A673 (cell line): ENCODE data around the gene PLEKHG3. TPM values are rescaled to one million over a fixed set of nuclear protein-coding genes. Genes with fewer than 3 reads are reported as not detected.

Experiments
- BruUV-seq: library from RNA; stranded (reverse); fragments of 400-500 nt; replicated peaks from 2 replicates; lab custom pipeline; 2021; lab: Mats Ljungman, UMichigan
- CTCF ChIA-PET: fragments of 300-600 bp; sonication (Branson Sonifier 250); formaldehyde crosslinking; loops from one replicate; lab custom pipeline; 2022; ENCODE audit warnings: antibody characterized with exemption; lab: Charles Lee
- POLR2A ChIA-PET: fragments of 300-600 bp; sonication (Branson Sonifier 250); formaldehyde crosslinking; loops from one replicate; lab custom pipeline; 2022; ENCODE audit warnings: antibody characterized with exemption; ENCODE audit not compliant: low non-redundant PET; lab: Charles Lee
- DNase-seq: peaks from one replicate; pipeline ENCODE4 v3.0.0-alpha.2; 2015; ENCODE audit warnings: low spot score
- H3K27ac ChIP-seq: fragments of 200-600 bp; sonication (generic); 2 replicates; pipeline ENCODE4 v1.5.1; 2016; ENCODE audit warnings: mixed run types, low read depth, mild to moderate bottlenecking, mixed read lengths, antibody characterized with exemption, low read length; ENCODE audit not compliant: poor library complexity, severe bottlenecking
- H3K27me3 ChIP-seq: fragments of 200-600 bp; sonication (generic); replicated peaks from 2 replicates; pipeline ENCODE4 v1.6.1; 2017; ENCODE audit warnings: mixed run types, low read depth, mild to moderate bottlenecking, mixed read lengths, antibody characterized with exemption, low read length; ENCODE audit not compliant: insufficient read depth, poor library complexity
- H3K36me3 ChIP-seq: fragments of 200-600 bp; sonication (generic); 2 replicates; pipeline ENCODE4 v1.6.1; 2016; ENCODE audit warnings: mixed run types, mild to moderate bottlenecking, mixed read lengths, antibody characterized with exemption, low read length; ENCODE audit not compliant: insufficient read depth, poor library complexity, severe bottlenecking
- H3K4me1 ChIP-seq: fragments of 200-600 bp; sonication (generic); 2 replicates; pipeline ENCODE4 v1.6.1; 2017; ENCODE audit warnings: mixed run types, mild to moderate bottlenecking, mixed read lengths, antibody characterized with exemption, low read length; ENCODE audit not compliant: insufficient read depth, poor library complexity, severe bottlenecking
- H3K4me3 ChIP-seq: fragments of 200-600 bp; sonication (generic); 2 replicates; pipeline ENCODE4 v1.5.1; 2016; ENCODE audit warnings: low read depth, mixed run types, mild to moderate bottlenecking, mixed read lengths, low read length; ENCODE audit not compliant: poor library complexity, severe bottlenecking
- H3K9me3 ChIP-seq: fragments of 200-600 bp; sonication (generic); 2 replicates; pipeline ENCODE4 v1.6.1; 2016; ENCODE audit warnings: mixed run types, low read depth, mild to moderate bottlenecking, mixed read lengths, antibody characterized with exemption, low read length; ENCODE audit not compliant: poor library complexity, severe bottlenecking
- EZH2 ChIP-seq: fragments of 200-600 bp; sonication (generic); IDR thresholded peaks from 2 replicates; pipeline ENCODE4 v1.6.1; 2017; ENCODE audit warnings: borderline replicate concordance, low read depth, mild to moderate bottlenecking, mixed read lengths, antibody characterized with exemption, low read length; ENCODE audit not compliant: poor library complexity, severe bottlenecking
- intact Hi-C: fragments of 100-400 bp; cut with micrococcal nuclease; formaldehyde crosslinking; loops from one replicate; pipeline ENCODE4 v1.10.0; 2022; ENCODE audit not compliant: unreplicated experiment
- total RNA-seq: library from RNA; stranded (reverse); gene quantifications from 2 replicates; pipeline ENCODE4 v1.2.3, GENCODE V29; 2021
- TF ChIP-seq, protein P1 (sequence below): fragments of 300-800, 200-600 bp; sonication (generic); conservative IDR thresholded peaks from 2 replicates; pipeline ENCODE4 v1.5.1; 2017; ENCODE audit warnings: low read depth, mild to moderate bottlenecking, antibody characterized with exemption, low read length, moderate library complexity, mixed read lengths

Gene PLEKHG3
- total RNA-seq, 1 experiment from 2014 or later = 29.6 TPM

DNA sequence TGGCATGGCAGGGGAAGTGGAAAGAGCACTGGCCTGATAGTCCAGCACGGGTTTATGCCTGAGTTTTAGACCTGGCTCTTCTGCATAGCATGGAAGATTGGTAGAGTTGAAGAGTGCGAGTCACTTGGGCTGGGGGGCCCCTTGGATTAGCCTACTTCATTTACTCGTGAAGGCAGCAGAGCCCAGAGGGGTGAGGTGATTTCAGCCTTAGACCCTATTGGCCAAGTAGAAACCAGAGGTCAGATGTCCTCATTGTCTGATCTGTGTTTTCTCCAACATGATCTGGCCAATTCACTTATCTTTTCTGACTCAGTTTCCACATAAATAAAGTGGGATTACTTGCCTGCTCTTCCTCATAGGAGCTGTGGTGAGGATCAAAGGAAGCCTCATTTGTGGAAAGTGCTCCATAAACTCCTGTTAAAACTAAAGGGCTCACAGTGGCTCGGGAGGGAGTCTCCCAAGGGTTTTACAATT lies 1.9 kb downstream of the PLEKHG3 start:
- Histone ChIP-seq H3K27ac (no peak overlapping the region), H3K27me3 (no peaks in the 10 kb centered on the region), H3K36me3 (no peaks in the 10 kb centered on the region), H3K4me1 (peaks cover 18% of the 10 kb centered on the region), H3K9me3 (no peaks in the 10 kb centered on the region), H3K4me3 (peak overlapping the region; percentile 70)
- TF ChIP-seq, protein P1, sequence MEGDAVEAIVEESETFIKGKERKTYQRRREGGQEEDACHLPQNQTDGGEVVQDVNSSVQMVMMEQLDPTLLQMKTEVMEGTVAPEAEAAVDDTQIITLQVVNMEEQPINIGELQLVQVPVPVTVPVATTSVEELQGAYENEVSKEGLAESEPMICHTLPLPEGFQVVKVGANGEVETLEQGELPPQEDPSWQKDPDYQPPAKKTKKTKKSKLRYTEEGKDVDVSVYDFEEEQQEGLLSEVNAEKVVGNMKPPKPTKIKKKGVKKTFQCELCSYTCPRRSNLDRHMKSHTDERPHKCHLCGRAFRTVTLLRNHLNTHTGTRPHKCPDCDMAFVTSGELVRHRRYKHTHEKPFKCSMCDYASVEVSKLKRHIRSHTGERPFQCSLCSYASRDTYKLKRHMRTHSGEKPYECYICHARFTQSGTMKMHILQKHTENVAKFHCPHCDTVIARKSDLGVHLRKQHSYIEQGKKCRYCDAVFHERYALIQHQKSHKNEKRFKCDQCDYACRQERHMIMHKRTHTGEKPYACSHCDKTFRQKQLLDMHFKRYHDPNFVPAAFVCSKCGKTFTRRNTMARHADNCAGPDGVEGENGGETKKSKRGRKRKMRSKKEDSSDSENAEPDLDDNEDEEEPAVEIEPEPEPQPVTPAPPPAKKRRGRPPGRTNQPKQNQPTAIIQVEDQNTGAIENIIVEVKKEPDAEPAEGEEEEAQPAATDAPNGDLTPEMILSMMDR = no peak
- no peak for TF ChIP-seq EZH2
- intact Hi-C loops = no loop called here
- ChIA-PET CTCF (no interaction called here), POLR2A (no interaction called here)
- no peak for DNase-seq
- no TSS peak for BruUV-seq

DNA sequence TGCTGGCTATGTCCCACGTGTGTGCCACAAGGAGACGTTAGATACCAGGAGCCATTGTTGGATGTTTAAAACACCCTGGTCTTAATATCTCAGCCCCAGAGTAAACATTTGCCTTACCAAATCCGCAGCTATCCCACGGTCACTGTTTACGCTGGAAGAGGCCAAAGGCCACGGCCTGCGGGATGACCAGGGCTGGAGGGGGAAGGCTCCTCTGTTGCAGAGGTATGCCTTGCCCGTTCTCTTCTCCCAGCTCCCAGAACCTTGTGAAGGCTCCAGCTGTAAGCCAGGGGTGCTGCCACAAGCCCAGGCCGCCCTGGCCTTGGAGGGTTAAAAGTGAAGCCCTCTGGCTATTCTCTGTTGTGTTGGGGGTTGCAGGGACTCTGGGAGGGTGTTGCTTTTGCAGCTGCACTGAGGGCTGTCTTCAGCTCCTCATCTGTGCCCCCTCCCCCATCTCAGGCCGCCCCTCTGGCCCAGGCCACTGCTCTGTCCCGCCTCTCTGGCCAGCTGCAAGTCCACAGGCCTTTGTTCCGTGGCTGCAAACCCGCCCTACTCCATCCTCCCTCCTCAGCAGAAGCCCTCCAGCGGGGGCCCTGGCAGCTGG lies 2.5 kb downstream of the PLEKHG3 start:
- no peaks in the 10 kb centered on the region for H3K9me3 ChIP-seq
- no peak for DNase-seq
- TF ChIP-seq EZH2 = no peak
- TF ChIP-seq, protein P1 = no peak
- intact Hi-C loops = no loop called here
- no TSS peak for BruUV-seq
- CTCF ChIA-PET = no interaction called here
- H3K4me3 ChIP-seq = no peak overlapping the region
- H3K27me3 ChIP-seq = no peaks in the 10 kb centered on the region
- no peaks in the 10 kb centered on the region for H3K36me3 ChIP-seq
- peaks cover 18% of the 10 kb centered on the region for H3K4me1 ChIP-seq
- no peak overlapping the region for H3K27ac ChIP-seq
- POLR2A ChIA-PET = interaction anchor here (0.6 kb wide), 1 partner anchor 10 kb away, joined by 6 read pairs; no protein-coding TSS in a partner anchor

DNA sequence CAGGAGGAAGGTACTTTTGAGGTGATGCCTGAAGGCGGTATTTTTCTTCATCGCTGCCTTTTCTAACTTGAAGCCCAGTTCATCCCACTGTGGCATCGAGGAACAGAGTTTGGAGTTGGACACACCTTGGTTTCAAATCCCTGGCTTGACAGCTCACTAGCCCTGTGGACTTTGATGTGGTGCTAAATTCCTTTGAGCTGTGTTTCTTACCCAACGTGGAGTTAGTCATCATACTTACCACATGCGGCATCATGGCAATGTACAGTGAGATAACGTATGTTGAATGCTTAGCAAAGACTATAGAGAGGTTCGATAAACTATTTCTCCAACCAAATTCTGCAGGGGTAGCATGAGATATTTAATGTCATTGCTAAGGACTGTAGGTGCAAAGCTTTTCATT lies 3.4 kb downstream of the PLEKHG3 start:
- H3K9me3 ChIP-seq = peaks cover 3% of the 10 kb centered on the region
- H3K4me3 ChIP-seq = no peak overlapping the region
- H3K4me1 ChIP-seq = peaks cover 18% of the 10 kb centered on the region
- no peaks in the 10 kb centered on the region for H3K36me3 ChIP-seq
- intact Hi-C loops = no loop called here
- POLR2A ChIA-PET = no interaction called here
- no peak for DNase-seq
- TF ChIP-seq, protein P1 = no peak
- no peak for TF ChIP-seq EZH2
- no TSS peak for BruUV-seq
- H3K27me3 ChIP-seq = no peaks in the 10 kb centered on the region
- CTCF ChIA-PET = no interaction called here
- H3K27ac ChIP-seq = no peak overlapping the region
